MCF 10A (cell line): ENCODE results near the gene SPACA5B. TPM values are rescaled to one million over a fixed set of nuclear protein-coding genes. Genes with fewer than 3 reads are reported as not detected.
"Not testable (repeated sequence)": the region's sequence is repeated elsewhere in the genome, so short reads cannot be mapped to it uniquely, and the experiment has no call there.

Experiments
- BruUV-seq: library from RNA; stranded (reverse); fragments of 400-500 nt; replicated peaks from 2 replicates; lab custom pipeline; 2021; lab: Mats Ljungman, UMichigan
- CTCF ChIA-PET: fragments of 300-600 bp; sonication (Branson Sonifier 250); formaldehyde crosslinking; extraction: SDS; loops from one replicate; lab custom pipeline; 2021; ENCODE audit warnings: antibody characterized with exemption, inconsistent platforms; lab: Yijun Ruan, JAX
- POLR2A ChIA-PET: fragments of 300-600, 350-650 bp; sonication (Branson Sonifier 250); formaldehyde crosslinking; extraction: SDS; loops from one replicate; lab custom pipeline; 2020; ENCODE audit warnings: antibody characterized with exemption, inconsistent platforms; lab: Yijun Ruan, JAX
- DNase-seq: peaks from one replicate; pipeline ENCODE4 v3.0.0-alpha.2; 2018; ENCODE audit not compliant: unreplicated experiment
- H3K27ac Mint-ChIP-seq: one replicate; pipeline ENCODE4 v1.8.0; 2022; ENCODE audit warnings: mild to moderate bottlenecking, low read depth, mixed read lengths; ENCODE audit not compliant: unreplicated experiment
- H3K27me3 Mint-ChIP-seq: one replicate; pipeline ENCODE4 v1.8.0; 2022; ENCODE audit warnings: mixed read lengths; ENCODE audit not compliant: insufficient read depth, unreplicated experiment
- H3K36me3 Mint-ChIP-seq: one replicate; pipeline ENCODE4 v1.8.0; 2022; ENCODE audit warnings: mild to moderate bottlenecking, moderate library complexity, mixed read lengths; ENCODE audit not compliant: insufficient read depth, unreplicated experiment
- H3K4me1 Mint-ChIP-seq: one replicate; pipeline ENCODE4 v1.8.0; 2022; ENCODE audit warnings: mixed read lengths; ENCODE audit not compliant: insufficient read depth, unreplicated experiment
- H3K4me3 Mint-ChIP-seq: one replicate; pipeline ENCODE4 v1.8.0; 2022; ENCODE audit warnings: mild to moderate bottlenecking, moderate library complexity, mixed read lengths; ENCODE audit not compliant: unreplicated experiment
- H3K9me3 Mint-ChIP-seq: one replicate; pipeline ENCODE4 v1.8.0; 2022; ENCODE audit warnings: mixed read lengths; ENCODE audit not compliant: unreplicated experiment
- CTCF ChIP-seq: fragments of 200-600 bp; IDR thresholded peaks from one replicate; pipeline ENCODE4 v1.8.0; 2022; ENCODE audit warnings: antibody characterized with exemption, mild to moderate bottlenecking; ENCODE audit not compliant: unreplicated experiment
- intact Hi-C: fragments of 100-400 bp; cut with micrococcal nuclease; formaldehyde crosslinking; loops from 2 replicates; pipeline ENCODE4 v1.14.1; 2022
- total RNA-seq: library from RNA; stranded (reverse); gene quantifications from 2 replicates; pipeline ENCODE4 v1.2.3, GENCODE V29; 2022

The SPACA5B gene
- total RNA-seq, 1 experiment from 2014 or later, result not detected

- Mint-ChIP-seq H3K9me3 (peaks cover 8% of the 10 kb centered on the region), H3K4me3 (no peak overlapping the region), H3K27ac (no peak overlapping the region), H3K4me1 (no peaks in the 10 kb centered on the region), H3K27me3 (no peaks in the 10 kb centered on the region), H3K36me3 (no peaks in the 10 kb centered on the region)
- POLR2A ChIA-PET, result no interaction called here
- BruUV-seq, result no TSS peak
- TF ChIP-seq CTCF, result no peak
- intact Hi-C loops, result no loop called here
- DNase-seq, result no peak
- CTCF ChIA-PET, result no interaction called here
These were observed 23.3 kb downstream of the SPACA5B start for GRCh38 chrX:48153769-48154168.

- no TSS peak for BruUV-seq
- Mint-ChIP-seq H3K4me1 (no peaks in the 10 kb centered on the region), H3K27ac (no peak overlapping the region), H3K36me3 (no peaks in the 10 kb centered on the region), H3K9me3 (peaks cover 8% of the 10 kb centered on the region), H3K27me3 (no peaks in the 10 kb centered on the region), H3K4me3 (no peak overlapping the region)
- TF ChIP-seq CTCF, result no peak
- intact Hi-C loops, result no loop called here
- CTCF ChIA-PET, result no interaction called here
- no peak for DNase-seq
- POLR2A ChIA-PET, result no interaction called here
These were observed 24.4 kb downstream of the SPACA5B start for GRCh38 chrX:48154796-48155195.

GRCh38 chrX:48156014-48156413 lies 25.6 kb downstream of the SPACA5B start:
- H3K27ac Mint-ChIP-seq, result no peak overlapping the region
- no peak overlapping the region for H3K4me3 Mint-ChIP-seq
- DNase-seq, result no peak
- intact Hi-C loops, result no loop called here
- no peaks in the 10 kb centered on the region for H3K4me1 Mint-ChIP-seq
- ChIA-PET CTCF (interaction anchor here (0.6 kb wide), 1 partner anchor 62 kb away, joined by 3 read pairs; no protein-coding TSS in a partner anchor), POLR2A (no interaction called here)
- no peaks in the 10 kb centered on the region for H3K27me3 Mint-ChIP-seq
- H3K36me3 Mint-ChIP-seq, result no peaks in the 10 kb centered on the region
- TF ChIP-seq CTCF, result no peak
- no TSS peak for BruUV-seq
- H3K9me3 Mint-ChIP-seq, result peaks cover 8% of the 10 kb centered on the region

GRCh38 chrX:48165241-48165640 lies 34.8 kb downstream of the SPACA5B start:
- H3K27me3 Mint-ChIP-seq, result no peaks in the 10 kb centered on the region
- H3K9me3 Mint-ChIP-seq, result peaks cover 24% of the 10 kb centered on the region
- TF ChIP-seq CTCF, result no peak
- intact Hi-C loops, result no loop called here
- H3K4me3 Mint-ChIP-seq, result no peak overlapping the region
- CTCF ChIA-PET, result interaction anchor here (0.6 kb wide), 1 partner anchor 302 kb away, joined by 3 read pairs; no protein-coding TSS in a partner anchor
- H3K4me1 Mint-ChIP-seq, result no peaks in the 10 kb centered on the region
- POLR2A ChIA-PET, result no interaction called here
- DNase-seq, result peak; percentile 48
- no peak overlapping the region for H3K27ac Mint-ChIP-seq
- BruUV-seq, result no TSS peak
- H3K36me3 Mint-ChIP-seq, result no peaks in the 10 kb centered on the region

GRCh38 chrX:48166322-48166721 lies 35.9 kb downstream of the SPACA5B start:
- POLR2A ChIA-PET, intact Hi-C loops, H3K4me1 Mint-ChIP-seq, DNase-seq, BruUV-seq, H3K4me3 Mint-ChIP-seq, H3K27ac Mint-ChIP-seq, CTCF ChIA-PET, H3K27me3 Mint-ChIP-seq, H3K36me3 Mint-ChIP-seq: not testable (repeated sequence)
- H3K9me3 Mint-ChIP-seq, result peaks cover 24% of the 10 kb centered on the region
